Measurements from ENCODE around the gene PRH2.

- no peak for TF ChIP-seq GABPA (IDR thresholded peaks at IDR 0.05; ENCODE audit: low read depth)
- no peak for TF ChIP-seq CTCF (IDR thresholded peaks at IDR 0.05; ENCODE audit: insufficient read depth, low read length)
- TF ChIP-seq POLR2AphosphoS5 (IDR thresholded peaks at IDR 0.05; ENCODE audit: low read depth) = no peak
- no peak for TF ChIP-seq SPI1 (IDR thresholded peaks at IDR 0.05; ENCODE audit: borderline replicate concordance, low read depth)
These were observed 39.8 kb upstream of the PRH2 start for GRCh38 chr12:10889226-10889625.

Measured in HL-60 (cell line).